ENCODE data around the gene BACE1-AS. TPM values are rescaled to one million over a fixed set of nuclear protein-coding genes. Genes with fewer than 3 reads are reported as not detected.
"Not testable (repeated sequence)": the region's sequence is repeated elsewhere in the genome, so short reads cannot be mapped to it uniquely, and the experiment has no call there.

The BACE1-AS gene
- total RNA-seq, 1 donor from 2014 or later: 3.1 TPM

GRCh38 chr11:117292616-117293015 lies 1.5 kb downstream of the BACE1-AS start:
- no peak for ATAC-seq

- ATAC-seq: no peak
These were observed 4.4 kb downstream of the BACE1-AS start for GRCh38 chr11:117295438-117296137.

- no peak for ATAC-seq
These were observed 5.7 kb downstream of the BACE1-AS start for GRCh38 chr11:117296881-117297280.

GRCh38 chr11:117298195-117298594 lies 7.0 kb downstream of the BACE1-AS start:
- no peak for ATAC-seq

GRCh38 chr11:117299351-117300282 lies 8.5 kb downstream of the BACE1-AS start:
- ATAC-seq: no peak

- ATAC-seq: peak; percentile 22
These were observed 9.1 kb downstream of the BACE1-AS start for GRCh38 chr11:117300283-117300663.

- no peak for ATAC-seq
These were observed 9.6 kb downstream of the BACE1-AS start for GRCh38 chr11:117300773-117301172.

GRCh38 chr11:117302228-117302627 lies 11.1 kb downstream of the BACE1-AS start:
- no peak for ATAC-seq

- ATAC-seq: no peak
These were observed 12.0 kb downstream of the BACE1-AS start for GRCh38 chr11:117303101-117303500.

GRCh38 chr11:117303646-117304315 lies 12.6 kb downstream of the BACE1-AS start:
- no peak for ATAC-seq

GRCh38 chr11:117305145-117305544 lies 14.0 kb downstream of the BACE1-AS start:
- ATAC-seq: no peak

- ATAC-seq: no peak
These were observed 18.2 kb downstream of the BACE1-AS start for GRCh38 chr11:117309310-117309709.

- ATAC-seq: no peak
These were observed 21.9 kb downstream of the BACE1-AS start for GRCh38 chr11:117313091-117313490.

- peak; percentile 56 for ATAC-seq
These were observed 23.0 kb downstream of the BACE1-AS start for GRCh38 chr11:117313828-117314768.

- peak; percentile 5 for ATAC-seq
These were observed 23.7 kb downstream of the BACE1-AS start for GRCh38 chr11:117314840-117315239.

- ATAC-seq: peak; percentile 53
These were observed 24.4 kb downstream of the BACE1-AS start for GRCh38 chr11:117315285-117316196.

- ATAC-seq: peak; percentile 55
These were observed 25.2 kb downstream of the BACE1-AS start, which contains the start of gene BACE1 for GRCh38 chr11:117316197-117316961. Gene BACE1 (minus strand): TSS chr11:117316256. CDS start chr11:117315795, 461 bp downstream.

GRCh38 chr11:117318738-117319137 lies 27.6 kb downstream of the BACE1-AS start:
- no peak for ATAC-seq

GRCh38 chr11:117319214-117319840 lies 28.2 kb downstream of the BACE1-AS start:
- no peak for ATAC-seq

- ATAC-seq: not testable (repeated sequence)
These were observed 36.1 kb downstream of the BACE1-AS start for GRCh38 chr11:117327255-117327566.
